ENCODE data around the gene ERAP2.

The ERAP2 gene

DNA sequence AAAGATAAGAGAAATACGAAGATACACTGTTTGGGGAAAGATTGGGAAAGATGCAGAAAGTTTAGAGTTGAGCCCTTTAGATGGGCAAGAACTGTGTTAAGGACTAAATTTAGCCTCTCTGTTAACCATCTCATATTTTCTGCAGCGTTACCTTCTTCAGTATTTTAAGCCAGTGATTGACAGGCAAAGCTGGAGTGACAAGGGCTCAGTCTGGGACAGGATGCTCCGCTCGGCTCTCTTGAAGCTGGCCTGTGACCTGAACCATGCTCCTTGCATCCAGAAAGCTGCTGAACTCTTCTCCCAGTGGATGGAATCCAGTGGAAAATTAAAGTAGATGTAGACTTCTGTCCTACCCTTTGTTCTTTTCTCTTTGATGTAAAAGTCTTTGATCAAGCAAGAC is 33.1 kb downstream of the ERAP2 start:
- no peaks in the 10 kb centered on the region for H3K36me3 ChIP-seq (ENCODE audit: insufficient read depth, insufficient read length, low read length)
- H3K27me3 ChIP-seq (ENCODE audit: insufficient read depth, insufficient read length), result no peaks in the 10 kb centered on the region
- no peak overlapping the region for H3K4me3 ChIP-seq (ENCODE audit: insufficient read length, low read depth)
- no peak overlapping the region for H3K9ac ChIP-seq (ENCODE audit: insufficient read length, low read depth)
- DNase-seq (ENCODE audit: low read depth, low spot score), result no peak
- no peaks in the 10 kb centered on the region for H3K9me3 ChIP-seq (ENCODE audit: insufficient read depth, low read length)
- TF ChIP-seq ZNF274 (IDR thresholded peaks at IDR 0.05; ENCODE audit: low read depth, low read length) (no peak), YY1 (IDR thresholded peaks at IDR 0.05; ENCODE audit: insufficient read depth, insufficient read length) (no peak), SUZ12 (IDR thresholded peaks at IDR 0.05; ENCODE audit: extremely low read depth, insufficient read depth, insufficient read length) (no peak)
- no peaks in the 10 kb centered on the region for H3K4me1 ChIP-seq (ENCODE audit: insufficient read depth, insufficient read length)

DNA sequence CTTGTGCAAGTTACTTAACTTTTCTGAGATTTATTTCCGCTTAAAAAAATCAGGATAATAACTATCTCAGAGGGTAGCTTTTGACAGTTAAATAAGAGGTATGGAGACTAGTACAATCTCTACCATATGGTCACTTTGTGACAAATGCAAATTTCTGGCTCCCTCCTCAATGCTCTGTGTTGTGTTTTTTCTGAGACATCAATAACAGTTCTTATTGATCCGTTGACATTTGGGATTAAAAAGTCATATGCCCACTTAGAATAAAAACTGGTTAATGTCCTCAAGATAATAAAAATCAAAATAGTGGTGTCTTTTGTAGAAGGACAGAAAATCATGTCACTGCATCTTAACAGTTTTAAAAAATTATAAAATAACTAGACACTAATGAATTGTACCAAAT is 34.8 kb downstream of the ERAP2 start:
- Histone ChIP-seq H3K27me3 (ENCODE audit: insufficient read depth, insufficient read length) (no peaks in the 10 kb centered on the region), H3K9ac (ENCODE audit: insufficient read length, low read depth) (no peak overlapping the region), H3K36me3 (ENCODE audit: insufficient read depth, insufficient read length, low read length) (no peaks in the 10 kb centered on the region), H3K4me3 (ENCODE audit: insufficient read length, low read depth) (no peak overlapping the region), H3K4me1 (ENCODE audit: insufficient read depth, insufficient read length) (no peaks in the 10 kb centered on the region), H3K9me3 (ENCODE audit: insufficient read depth, low read length) (no peaks in the 10 kb centered on the region)
- DNase-seq (ENCODE audit: low read depth, low spot score), result no peak
- TF ChIP-seq YY1 (IDR thresholded peaks at IDR 0.05; ENCODE audit: insufficient read depth, insufficient read length), result no peak
- no peak for TF ChIP-seq ZNF274 (IDR thresholded peaks at IDR 0.05; ENCODE audit: low read depth, low read length)
- no peak for TF ChIP-seq SUZ12 (IDR thresholded peaks at IDR 0.05; ENCODE audit: extremely low read depth, insufficient read depth, insufficient read length)

DNA sequence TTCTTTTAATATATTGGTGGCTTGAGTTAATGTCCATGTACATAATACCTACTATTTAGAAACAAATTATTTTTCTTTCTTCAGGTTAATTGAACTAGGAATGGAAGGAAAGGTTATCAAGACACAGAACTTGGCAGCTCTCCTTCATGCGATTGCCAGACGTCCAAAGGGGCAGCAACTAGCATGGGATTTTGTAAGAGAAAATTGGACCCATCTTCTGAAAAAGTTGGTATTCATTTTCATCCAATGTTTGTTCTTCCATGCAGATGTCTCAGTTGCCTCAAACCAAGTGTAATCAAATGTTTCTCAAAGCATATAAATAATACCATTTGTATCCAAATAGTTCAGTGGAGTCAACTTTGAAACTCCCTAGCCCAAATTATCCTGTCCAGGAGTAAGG is 36.9 kb downstream of the ERAP2 start:
- no peak overlapping the region for H3K9ac ChIP-seq (ENCODE audit: insufficient read length, low read depth)
- DNase-seq (ENCODE audit: low read depth, low spot score), result no peak
- no peaks in the 10 kb centered on the region for H3K4me1 ChIP-seq (ENCODE audit: insufficient read depth, insufficient read length)
- H3K36me3 ChIP-seq (ENCODE audit: insufficient read depth, insufficient read length, low read length), result no peaks in the 10 kb centered on the region
- no peaks in the 10 kb centered on the region for H3K9me3 ChIP-seq (ENCODE audit: insufficient read depth, low read length)
- no peaks in the 10 kb centered on the region for H3K27me3 ChIP-seq (ENCODE audit: insufficient read depth, insufficient read length)
- H3K4me3 ChIP-seq (ENCODE audit: insufficient read length, low read depth), result no peak overlapping the region
- TF ChIP-seq ZNF274 (IDR thresholded peaks at IDR 0.05; ENCODE audit: low read depth, low read length), result no peak
- TF ChIP-seq YY1 (IDR thresholded peaks at IDR 0.05; ENCODE audit: insufficient read depth, insufficient read length), result no peak
- no peak for TF ChIP-seq SUZ12 (IDR thresholded peaks at IDR 0.05; ENCODE audit: extremely low read depth, insufficient read depth, insufficient read length)

DNA sequence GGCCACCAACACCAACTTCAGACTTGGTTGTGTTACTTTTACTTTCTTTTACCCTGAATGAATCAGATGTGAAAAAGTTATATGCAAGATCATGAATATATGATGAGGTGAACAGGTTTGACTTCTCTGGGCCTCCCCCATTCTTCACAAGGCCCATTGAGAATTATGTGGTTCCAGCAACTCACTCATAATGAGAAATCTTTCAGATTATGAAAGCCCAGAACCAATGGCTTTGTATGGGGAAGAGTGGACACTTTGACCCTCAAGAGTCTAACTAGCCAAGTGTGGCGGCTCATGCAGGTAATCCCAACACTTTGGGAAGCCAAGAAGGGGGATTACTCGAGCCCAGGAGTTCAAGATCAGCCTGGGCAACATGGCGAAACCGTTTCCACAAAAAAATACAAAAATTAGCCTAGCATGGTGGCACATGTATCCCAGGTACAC is 43.5 kb downstream of the ERAP2 start:
- no peaks in the 10 kb centered on the region for H3K36me3 ChIP-seq (ENCODE audit: insufficient read depth, insufficient read length, low read length)
- H3K4me3 ChIP-seq (ENCODE audit: insufficient read length, low read depth), result no peak overlapping the region
- H3K4me1 ChIP-seq (ENCODE audit: insufficient read depth, insufficient read length), result no peaks in the 10 kb centered on the region
- no peak for TF ChIP-seq SUZ12 (IDR thresholded peaks at IDR 0.05; ENCODE audit: extremely low read depth, insufficient read depth, insufficient read length)
- no peak for TF ChIP-seq ZNF274 (IDR thresholded peaks at IDR 0.05; ENCODE audit: low read depth, low read length)
- TF ChIP-seq YY1 (IDR thresholded peaks at IDR 0.05; ENCODE audit: insufficient read depth, insufficient read length), result no peak
- DNase-seq (ENCODE audit: low read depth, low spot score), result no peak
- no peaks in the 10 kb centered on the region for H3K9me3 ChIP-seq (ENCODE audit: insufficient read depth, low read length)
- no peaks in the 10 kb centered on the region for H3K27me3 ChIP-seq (ENCODE audit: insufficient read depth, insufficient read length)
- no peak overlapping the region for H3K9ac ChIP-seq (ENCODE audit: insufficient read length, low read depth)

DNA sequence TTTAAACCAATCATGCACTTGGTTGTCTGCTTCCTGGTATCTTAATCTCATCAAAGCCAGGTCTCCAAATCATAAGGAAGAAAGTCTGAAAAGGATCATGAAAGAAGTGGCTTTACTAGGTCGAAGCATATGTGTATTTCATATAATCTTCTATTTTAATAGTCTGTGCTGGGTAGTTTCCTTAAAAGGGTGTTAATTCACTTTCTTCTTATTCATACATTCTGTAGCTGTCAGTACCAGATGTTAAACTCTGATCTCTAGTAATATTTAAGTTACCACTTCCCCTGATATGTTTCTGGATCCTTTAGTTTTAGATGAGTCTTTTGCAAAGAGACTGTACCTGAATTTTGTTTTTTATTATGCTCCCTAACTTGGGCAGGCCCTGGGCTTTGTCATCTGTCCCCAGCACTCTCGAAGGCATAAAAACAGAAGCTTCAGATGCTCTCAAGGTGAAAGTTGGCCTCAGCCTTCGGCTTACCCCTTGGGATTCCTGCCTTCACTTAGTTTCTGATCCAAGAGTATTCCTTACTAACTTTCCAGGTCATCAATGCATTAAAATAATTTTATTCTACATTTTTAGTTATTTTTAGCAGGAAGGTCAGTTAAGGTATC is 44.5 kb downstream of the ERAP2 start:
- TF ChIP-seq ZNF274 (IDR thresholded peaks at IDR 0.05; ENCODE audit: low read depth, low read length), result no peak
- no peak for TF ChIP-seq SUZ12 (IDR thresholded peaks at IDR 0.05; ENCODE audit: extremely low read depth, insufficient read depth, insufficient read length)
- TF ChIP-seq YY1 (IDR thresholded peaks at IDR 0.05; ENCODE audit: insufficient read depth, insufficient read length), result no peak
- H3K9me3 ChIP-seq (ENCODE audit: insufficient read depth, low read length), result no peaks in the 10 kb centered on the region
- H3K4me1 ChIP-seq (ENCODE audit: insufficient read depth, insufficient read length), result no peaks in the 10 kb centered on the region
- no peak for DNase-seq (ENCODE audit: low read depth, low spot score)
- no peak overlapping the region for H3K9ac ChIP-seq (ENCODE audit: insufficient read length, low read depth)
- no peaks in the 10 kb centered on the region for H3K27me3 ChIP-seq (ENCODE audit: insufficient read depth, insufficient read length)
- H3K4me3 ChIP-seq (ENCODE audit: insufficient read length, low read depth), result no peak overlapping the region
- H3K36me3 ChIP-seq (ENCODE audit: insufficient read depth, insufficient read length, low read length), result no peaks in the 10 kb centered on the region

DNA sequence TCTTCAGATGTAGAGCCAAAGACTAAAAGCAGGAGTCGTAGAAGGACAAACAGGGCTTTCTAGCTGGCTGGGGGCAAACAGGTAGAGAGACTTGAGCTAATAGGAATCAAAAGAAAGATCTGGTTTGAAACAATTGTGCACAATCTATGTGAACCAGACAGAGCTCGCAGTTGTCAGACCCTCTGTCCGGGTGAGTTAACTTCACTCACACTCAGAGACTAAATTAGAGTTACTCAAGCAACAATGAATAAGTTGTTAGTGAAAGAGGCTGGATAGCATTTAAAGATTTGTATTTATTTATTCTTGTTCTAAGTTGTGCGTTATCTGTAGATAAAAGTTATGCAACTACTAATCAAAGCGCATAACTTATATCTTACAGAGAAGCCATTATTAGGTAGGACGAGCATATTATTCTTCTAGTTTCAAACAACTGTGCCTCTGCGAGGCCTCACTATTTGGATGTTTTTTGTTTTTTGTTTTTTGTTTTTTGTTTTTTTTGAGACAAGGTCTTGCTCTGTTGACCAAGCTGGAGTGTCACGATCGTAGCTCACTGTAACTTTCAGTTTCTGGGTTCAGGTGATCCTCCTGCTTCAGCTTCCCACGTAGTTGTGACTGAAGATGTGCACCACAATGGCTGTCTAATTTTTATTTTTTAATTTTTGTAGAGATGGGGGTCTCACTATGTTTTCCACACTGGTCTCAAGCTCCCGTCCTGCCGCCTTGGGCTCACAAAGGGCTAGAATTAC is 46.4 kb downstream of the ERAP2 start:
- DNase-seq (ENCODE audit: low read depth, low spot score), result no peak
- no peak overlapping the region for H3K9ac ChIP-seq (ENCODE audit: insufficient read length, low read depth)

DNA sequence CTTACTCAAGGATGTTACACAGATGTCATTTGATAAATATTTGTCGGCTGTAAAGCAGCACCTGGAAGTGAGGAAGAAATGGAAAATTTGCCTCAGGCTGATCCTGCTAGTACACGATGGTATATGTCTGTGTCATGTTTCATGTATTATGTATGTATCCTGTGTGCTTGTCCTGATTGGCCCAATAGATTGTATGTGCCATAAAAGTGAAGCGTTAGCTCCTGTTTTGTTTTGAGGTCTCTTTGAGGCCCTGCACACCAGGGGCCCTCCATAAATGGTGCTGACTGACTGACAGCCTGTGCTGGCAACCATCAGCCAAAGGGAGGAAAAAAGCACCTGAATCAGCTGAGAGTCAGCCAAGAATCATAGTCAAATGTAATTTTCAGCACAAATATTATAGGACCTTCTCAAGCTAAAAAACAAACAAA is 47.7 kb downstream of the ERAP2 start:
- no peak for DNase-seq (ENCODE audit: low read depth, low spot score)
- Histone ChIP-seq H3K9me3 (ENCODE audit: insufficient read depth, low read length) (no peaks in the 10 kb centered on the region), H3K27me3 (ENCODE audit: insufficient read depth, insufficient read length) (no peaks in the 10 kb centered on the region), H3K4me3 (ENCODE audit: insufficient read length, low read depth) (no peak overlapping the region), H3K4me1 (ENCODE audit: insufficient read depth, insufficient read length) (no peaks in the 10 kb centered on the region), H3K9ac (ENCODE audit: insufficient read length, low read depth) (no peak overlapping the region), H3K36me3 (ENCODE audit: insufficient read depth, insufficient read length, low read length) (no peaks in the 10 kb centered on the region)
- TF ChIP-seq YY1 (IDR thresholded peaks at IDR 0.05; ENCODE audit: insufficient read depth, insufficient read length), result no peak
- no peak for TF ChIP-seq SUZ12 (IDR thresholded peaks at IDR 0.05; ENCODE audit: extremely low read depth, insufficient read depth, insufficient read length)
- TF ChIP-seq ZNF274 (IDR thresholded peaks at IDR 0.05; ENCODE audit: low read depth, low read length), result no peak

More for the DNA sequence above, 46.4 kb downstream of the ERAP2 start:
- H3K36me3 ChIP-seq (ENCODE audit: insufficient read depth, insufficient read length, low read length), result no peaks in the 10 kb centered on the region
- H3K9me3 ChIP-seq (ENCODE audit: insufficient read depth, low read length), result no peaks in the 10 kb centered on the region
- H3K4me1 ChIP-seq (ENCODE audit: insufficient read depth, insufficient read length), result no peaks in the 10 kb centered on the region
- H3K27me3 ChIP-seq (ENCODE audit: insufficient read depth, insufficient read length), result no peaks in the 10 kb centered on the region
- no peak overlapping the region for H3K4me3 ChIP-seq (ENCODE audit: insufficient read length, low read depth)
- TF ChIP-seq YY1 (IDR thresholded peaks at IDR 0.05; ENCODE audit: insufficient read depth, insufficient read length) (no peak), ZNF274 (IDR thresholded peaks at IDR 0.05; ENCODE audit: low read depth, low read length) (no peak), SUZ12 (IDR thresholded peaks at IDR 0.05; ENCODE audit: extremely low read depth, insufficient read depth, insufficient read length) (no peak)
